ENCODE measurements around the gene MFN2. TPM values are rescaled to one million over a fixed set of nuclear protein-coding genes. Genes with fewer than 3 reads are reported as not detected.

MFN2 gene
- total and polyA plus RNA-seq, 8 donors = 45.4 to 82.0 (median 52.0) TPM

DNA sequence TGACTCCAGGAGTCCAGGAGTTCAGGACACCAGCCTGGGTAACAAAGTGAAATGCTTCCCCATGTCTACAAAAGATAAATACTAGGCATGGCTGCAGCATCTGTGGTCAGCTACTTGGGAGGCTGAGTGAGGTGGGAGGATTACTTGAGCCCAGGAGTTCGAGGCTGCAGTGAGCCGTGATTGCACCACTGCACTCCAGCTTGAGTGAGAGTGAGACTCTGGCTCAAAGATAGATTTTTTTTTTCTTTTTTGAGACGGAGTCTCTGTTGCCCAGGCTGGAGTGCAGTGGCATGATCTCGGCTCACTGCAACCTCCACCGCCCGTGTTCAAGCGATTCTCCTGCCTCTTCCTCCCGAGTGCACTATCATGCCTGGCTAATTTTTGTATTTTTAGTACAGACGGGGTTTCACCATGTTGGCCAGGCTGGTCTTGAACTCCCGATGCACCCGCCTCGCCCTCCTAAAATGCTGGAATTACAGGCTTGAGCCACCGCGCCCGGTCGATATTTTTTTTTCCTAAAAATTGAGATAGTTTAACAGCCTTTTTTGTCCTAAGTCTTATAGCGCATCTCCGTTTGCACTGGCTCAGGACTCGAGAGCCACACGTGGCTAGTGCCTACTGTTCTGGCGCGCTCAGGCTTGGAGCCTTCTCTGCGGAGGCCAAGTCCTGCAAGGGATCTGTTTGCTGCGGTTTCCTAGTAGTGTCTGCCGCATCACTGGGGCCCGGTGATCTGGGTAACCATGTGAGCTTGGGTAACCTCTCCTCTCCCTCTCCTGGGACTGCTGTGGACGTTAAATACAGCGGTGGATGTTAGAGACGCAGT, 1.0 kb upstream of the MFN2 start:
- Histone ChIP-seq H3K27ac (peak overlapping the region; percentile 91 to 98), H3K27me3 (no peaks in the 10 kb centered on the region), H3K4me3 (peak overlapping the region; percentile 89 to 92), H3K36me3 (peaks cover 0 to 42% of the 10 kb centered on the region in 2 donors), H3K4me1 (peaks cover 14 to 57% of the 10 kb centered on the region in 2 donors), H3K9me3 (no peaks in the 10 kb centered on the region)
- intact Hi-C loops (cut with DNase I) = loop anchor here in 1 of 2 donors (10.0 kb wide), 1 partner anchor 134 kb away; the partner anchor contains the start of gene NPPA
- DNase-seq (no peak), ATAC-seq (peak; percentile 24)
- TF ChIP-seq, protein P1, sequence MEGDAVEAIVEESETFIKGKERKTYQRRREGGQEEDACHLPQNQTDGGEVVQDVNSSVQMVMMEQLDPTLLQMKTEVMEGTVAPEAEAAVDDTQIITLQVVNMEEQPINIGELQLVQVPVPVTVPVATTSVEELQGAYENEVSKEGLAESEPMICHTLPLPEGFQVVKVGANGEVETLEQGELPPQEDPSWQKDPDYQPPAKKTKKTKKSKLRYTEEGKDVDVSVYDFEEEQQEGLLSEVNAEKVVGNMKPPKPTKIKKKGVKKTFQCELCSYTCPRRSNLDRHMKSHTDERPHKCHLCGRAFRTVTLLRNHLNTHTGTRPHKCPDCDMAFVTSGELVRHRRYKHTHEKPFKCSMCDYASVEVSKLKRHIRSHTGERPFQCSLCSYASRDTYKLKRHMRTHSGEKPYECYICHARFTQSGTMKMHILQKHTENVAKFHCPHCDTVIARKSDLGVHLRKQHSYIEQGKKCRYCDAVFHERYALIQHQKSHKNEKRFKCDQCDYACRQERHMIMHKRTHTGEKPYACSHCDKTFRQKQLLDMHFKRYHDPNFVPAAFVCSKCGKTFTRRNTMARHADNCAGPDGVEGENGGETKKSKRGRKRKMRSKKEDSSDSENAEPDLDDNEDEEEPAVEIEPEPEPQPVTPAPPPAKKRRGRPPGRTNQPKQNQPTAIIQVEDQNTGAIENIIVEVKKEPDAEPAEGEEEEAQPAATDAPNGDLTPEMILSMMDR (IDR thresholded peaks at IDR 0.05) = no peak

DNA sequence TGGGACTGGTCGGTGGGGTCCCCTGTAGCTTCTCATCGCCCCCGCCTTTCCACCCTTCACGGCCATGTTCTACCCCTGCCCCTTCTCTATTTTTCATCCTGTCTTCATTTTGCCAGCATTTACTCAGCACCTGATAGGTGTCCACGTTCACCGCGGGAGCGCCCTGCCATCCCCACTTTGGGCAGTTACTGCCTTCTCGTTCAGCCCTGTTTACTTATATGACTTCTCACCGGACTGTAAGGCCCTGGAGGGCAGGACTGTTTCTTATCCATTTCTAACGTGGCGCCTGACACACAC, 380 bp downstream of the MFN2 start:
- TF ChIP-seq, protein P1 (IDR thresholded peaks at IDR 0.05) = no peak
- DNase-seq = peak in 1 of 4 donors; percentile 9

DNA sequence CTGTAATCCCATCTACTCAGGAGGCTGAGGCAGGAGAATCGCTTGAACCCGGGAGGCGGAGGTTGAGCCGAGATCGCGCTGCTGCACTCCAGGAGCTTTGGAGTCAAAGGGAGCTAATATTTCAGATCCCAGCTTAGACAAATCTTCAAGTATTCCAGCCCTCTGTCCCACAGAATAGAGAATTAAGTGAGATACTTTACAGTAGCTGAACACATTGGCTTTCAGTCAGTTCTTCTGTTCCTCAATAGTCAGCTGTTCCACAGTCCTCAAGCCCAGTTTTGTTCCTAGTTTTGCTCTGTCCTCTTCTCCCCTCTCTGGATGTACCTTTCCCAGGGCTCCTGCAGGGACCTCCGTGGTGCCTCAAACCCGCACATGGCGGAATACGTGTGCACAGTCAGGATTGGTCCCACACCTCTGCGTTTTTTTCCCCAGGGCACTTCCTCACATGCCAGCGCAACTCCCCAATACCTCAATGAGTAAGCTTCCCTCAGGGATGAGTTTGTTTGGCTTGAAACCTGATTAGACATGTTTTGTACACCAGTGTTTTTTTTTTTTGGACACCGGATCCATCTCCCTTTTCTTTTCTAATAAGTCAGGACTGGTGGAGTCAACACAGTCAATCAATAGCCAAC, 1.2 kb downstream of the MFN2 start:
- DNase-seq = no peak
- TF ChIP-seq, protein P1 (IDR thresholded peaks at IDR 0.05) = no peak
- intact Hi-C loops (cut with DNase I) = no loop called here

More for the DNA sequence above, 380 bp downstream of the MFN2 start:
- peak overlapping the region; percentile 91 to 98 for H3K27ac ChIP-seq
- no peaks in the 10 kb centered on the region for H3K9me3 ChIP-seq
- ATAC-seq = no peak
- peaks cover 14 to 71% of the 10 kb centered on the region in 2 donors for H3K4me1 ChIP-seq
- intact Hi-C loops (cut with DNase I) = no loop called here
- H3K27me3 ChIP-seq = no peaks in the 10 kb centered on the region
- H3K36me3 ChIP-seq = peaks cover 0 to 41% of the 10 kb centered on the region in 2 donors
- peak overlapping the region; percentile 89 to 92 for H3K4me3 ChIP-seq

DNA sequence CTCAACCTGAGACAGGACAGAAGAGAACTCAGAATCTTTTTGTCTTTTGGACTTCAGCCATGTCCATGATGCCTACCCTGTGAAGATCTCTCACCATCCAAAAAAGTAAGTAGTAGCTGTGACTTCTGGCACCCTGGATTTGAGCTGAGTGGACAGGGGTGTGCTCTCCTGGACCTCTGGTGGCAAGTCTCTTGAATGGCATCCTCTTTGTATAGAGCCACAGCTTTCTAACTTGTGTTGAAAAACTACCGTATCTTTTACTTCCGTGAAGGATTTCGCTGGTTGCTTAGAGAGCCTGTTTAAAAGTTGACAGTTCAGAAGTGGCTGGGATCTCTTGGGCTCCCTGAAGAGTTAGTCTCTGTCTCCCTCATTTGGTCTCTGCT, 1.8 kb downstream of the MFN2 start:
- TF ChIP-seq, protein P1 (IDR thresholded peaks at IDR 0.05) = no peak
- Histone ChIP-seq H3K27me3 (no peaks in the 10 kb centered on the region), H3K9me3 (no peaks in the 10 kb centered on the region), H3K36me3 (peaks cover 0 to 47% of the 10 kb centered on the region in 2 donors), H3K4me3 (peak overlapping the region in 1 of 2 donors; percentile 92), H3K27ac (peak overlapping the region in 1 of 2 donors; percentile 5), H3K4me1 (peaks cover 14 to 82% of the 10 kb centered on the region in 2 donors)
- ATAC-seq (no peak), DNase-seq (no peak)
- intact Hi-C loops (cut with DNase I) = no loop called here

More for the DNA sequence above, 1.2 kb downstream of the MFN2 start:
- H3K4me3 ChIP-seq = peak overlapping the region in 1 of 2 donors; percentile 92
- ATAC-seq = no peak
- H3K27me3 ChIP-seq = no peaks in the 10 kb centered on the region
- H3K36me3 ChIP-seq = peaks cover 0 to 44% of the 10 kb centered on the region in 2 donors
- peaks cover 14 to 80% of the 10 kb centered on the region in 2 donors for H3K4me1 ChIP-seq
- H3K9me3 ChIP-seq = no peaks in the 10 kb centered on the region
- no peak overlapping the region for H3K27ac ChIP-seq

DNA sequence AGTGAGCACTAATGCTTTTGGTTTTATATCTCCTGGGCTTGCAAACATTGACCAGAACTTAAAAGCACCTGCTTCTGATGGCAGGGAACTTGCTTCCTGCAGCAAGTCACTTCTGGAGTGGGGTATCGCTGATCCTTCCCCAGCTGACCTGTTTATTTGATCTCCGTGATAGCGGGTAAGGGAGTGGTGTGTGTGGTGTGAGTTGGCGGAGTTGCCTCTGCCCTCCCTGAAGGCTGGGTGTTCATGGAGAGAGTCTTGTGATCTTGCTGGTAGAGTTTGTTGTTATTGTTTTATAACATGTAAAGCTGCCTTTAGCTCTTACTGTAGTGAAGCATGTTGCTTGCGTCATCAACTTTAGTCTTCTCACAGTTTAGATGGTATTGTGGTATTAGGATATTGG, 3.9 kb downstream of the MFN2 start:
- H3K4me1 ChIP-seq = peaks cover 13 to 67% of the 10 kb centered on the region in 2 donors
- DNase-seq = no peak
- ATAC-seq = no peak
- H3K36me3 ChIP-seq = peaks cover 0 to 56% of the 10 kb centered on the region in 2 donors
- H3K4me3 ChIP-seq = no peak overlapping the region
- no peaks in the 10 kb centered on the region for H3K27me3 ChIP-seq
- intact Hi-C loops (cut with DNase I) = no loop called here
- H3K9me3 ChIP-seq = no peaks in the 10 kb centered on the region
- H3K27ac ChIP-seq = peak overlapping the region in 1 of 2 donors; percentile 93
- TF ChIP-seq, protein P1 (IDR thresholded peaks at IDR 0.05) = no peak
